ENCODE measurements around the gene ZSWIM5.

DNA sequence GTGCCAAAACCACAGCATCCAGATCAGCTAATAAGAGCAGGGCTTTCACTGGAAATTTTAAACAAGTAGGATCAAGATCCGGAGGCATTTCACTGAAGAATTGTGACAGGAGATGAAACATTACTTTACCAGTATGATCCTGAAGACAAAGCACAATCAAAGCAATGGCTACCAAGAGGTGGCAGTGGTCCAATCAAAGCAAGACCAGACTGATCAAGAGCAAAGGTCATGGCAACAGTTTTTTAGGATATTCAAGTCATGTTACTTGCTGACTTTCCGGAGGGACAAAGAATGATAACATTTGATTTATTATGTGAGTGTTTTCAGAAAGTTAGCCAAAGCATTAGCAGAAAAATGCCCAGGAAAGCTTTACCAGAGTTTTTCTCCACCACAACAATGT is 8.2 kb downstream of the ZSWIM5 start:
- TF ChIP-seq CTCF (IDR thresholded peaks at IDR 0.05) (no peak), POLR2A (IDR thresholded peaks at IDR 0.05) (no peak)
